ENCODE results near the gene P2RX2. TPM values are rescaled to one million over a fixed set of nuclear protein-coding genes. Genes with fewer than 3 reads are reported as not detected.

P2RX2 gene
- total RNA-seq, 1 experiment from 2014 or later: not detected

GRCh38 chr12:132588821-132589669 lies 29.5 kb upstream of the P2RX2 start:
- Histone ChIP-seq H3K27ac (ENCODE audit: low read depth, low read length) (no peak overlapping the region), H3K9ac (ENCODE audit: low read length) (no peak overlapping the region), H3K4me3 (replicated peaks in 1 of 2; ENCODE audit: low read depth in 1 of 2, low read length in 2 of 2) (no peak overlapping the region), H3K4me1 (ENCODE audit: control insufficient read depth in 1 of 2, insufficient read depth in 2 of 2, low read length in 2 of 2) (peaks cover 2 to 7% of the 10 kb centered on the region in 2 experiments; a peak in 3 of 4 replicates), H3K36me3 (ENCODE audit: control insufficient read depth in 1 of 2, insufficient read depth in 2 of 2, low read length in 2 of 2) (no peaks in the 10 kb centered on the region), H4K20me1 (ENCODE audit: insufficient read depth) (no peaks in the 10 kb centered on the region; the same call in 1 of the 2 replicates), H3K9me3 (ENCODE audit: control insufficient read depth in 1 of 2, insufficient read depth in 1 of 2, low read depth in 1 of 2, low read length in 2 of 2) (no peaks in the 10 kb centered on the region), H3K9me2 (ENCODE audit: insufficient read depth) (no peaks in the 10 kb centered on the region), H3K27me3 (ENCODE audit: insufficient read depth, low read length) (no peaks in the 10 kb centered on the region), H3K79me2 (ENCODE audit: insufficient read depth, low read length) (no peaks in the 10 kb centered on the region), H2AFZ (ENCODE audit: low read depth, low read length, poor library complexity, severe bottlenecking) (no peak overlapping the region), H3K4me2 (ENCODE audit: low read length) (no peak overlapping the region)
- POLR2A ChIA-PET: no interaction called here
- intact Hi-C loops (cut with micrococcal nuclease): no loop called here
- DNase-seq (ENCODE audit: low read depth, low spot score): no peak
- BruUV-seq (replicated peaks): no TSS peak
- TF ChIP-seq RAD21 (IDR thresholded peaks at IDR 0.05; ENCODE audit: low read depth) (no peak), ELF1 (IDR thresholded peaks at IDR 0.05; ENCODE audit: borderline replicate concordance, low read depth) (no peak), CEBPB (IDR thresholded peaks at IDR 0.05; ENCODE audit: low read depth) (no peak), TCF7L2 (IDR thresholded peaks at IDR 0.05; ENCODE audit: borderline replicate concordance, extremely low read depth, insufficient read depth, insufficient read length) (no peak), CBX3 (IDR thresholded peaks at IDR 0.05; ENCODE audit: low read depth) (no peak)
- TF ChIP-seq, protein P1, sequence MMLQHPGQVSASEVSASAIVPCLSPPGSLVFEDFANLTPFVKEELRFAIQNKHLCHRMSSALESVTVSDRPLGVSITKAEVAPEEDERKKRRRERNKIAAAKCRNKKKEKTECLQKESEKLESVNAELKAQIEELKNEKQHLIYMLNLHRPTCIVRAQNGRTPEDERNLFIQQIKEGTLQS (IDR thresholded peaks at IDR 0.05): no peak
- TF ChIP-seq, protein P2, sequence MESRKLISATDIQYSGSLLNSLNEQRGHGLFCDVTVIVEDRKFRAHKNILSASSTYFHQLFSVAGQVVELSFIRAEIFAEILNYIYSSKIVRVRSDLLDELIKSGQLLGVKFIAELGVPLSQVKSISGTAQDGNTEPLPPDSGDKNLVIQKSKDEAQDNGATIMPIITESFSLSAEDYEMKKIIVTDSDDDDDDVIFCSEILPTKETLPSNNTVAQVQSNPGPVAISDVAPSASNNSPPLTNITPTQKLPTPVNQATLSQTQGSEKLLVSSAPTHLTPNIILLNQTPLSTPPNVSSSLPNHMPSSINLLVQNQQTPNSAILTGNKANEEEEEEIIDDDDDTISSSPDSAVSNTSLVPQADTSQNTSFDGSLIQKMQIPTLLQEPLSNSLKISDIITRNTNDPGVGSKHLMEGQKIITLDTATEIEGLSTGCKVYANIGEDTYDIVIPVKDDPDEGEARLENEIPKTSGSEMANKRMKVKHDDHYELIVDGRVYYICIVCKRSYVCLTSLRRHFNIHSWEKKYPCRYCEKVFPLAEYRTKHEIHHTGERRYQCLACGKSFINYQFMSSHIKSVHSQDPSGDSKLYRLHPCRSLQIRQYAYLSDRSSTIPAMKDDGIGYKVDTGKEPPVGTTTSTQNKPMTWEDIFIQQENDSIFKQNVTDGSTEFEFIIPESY (IDR thresholded peaks at IDR 0.05; ENCODE audit: extremely low read depth, insufficient replicate concordance, low read length): no peak
- RAD21 ChIA-PET (ENCODE audit: low non-redundant PET in 1 of 2, low total read pairs in 2 of 2, uncharacterized antibody in 2 of 2, unreplicated experiment in 2 of 2): no interaction called here
- CTCF ChIA-PET: no interaction called here
- ATAC-seq: no peak

Measured in HCT116 (cell line).